Ascending aorta (tissue), 2 donors: ENCODE results near the gene RAB11FIP5. TPM values are rescaled to one million over a fixed set of nuclear protein-coding genes. Genes with fewer than 3 reads are reported as not detected.

Source experiments
- DNase-seq, 2 donors: peaks; one replicate each; pipeline ENCODE4 v3.0.0-alpha.2; 2019; ENCODE audit warnings: low spot score in 2 of 2
- H3K27ac ChIP-seq, 2 donors: fragments of 200-600 bp; sonication (generic); one replicate each; pipeline ENCODE4 v1.5.1; 2016 to 2017; ENCODE audit warnings: mild to moderate bottlenecking in 1 of 2
- H3K27me3 ChIP-seq: fragments of 200-600 bp; sonication (generic); one replicate; pipeline ENCODE4 v1.5.1; 2017
- H3K36me3 ChIP-seq, 2 donors: fragments of 200-600 bp; sonication (generic); one replicate each; pipeline ENCODE4 v1.5.1; 2016
- H3K4me1 ChIP-seq, 2 donors: fragments of 200-600 bp; sonication (generic); one replicate each; pipeline ENCODE4 v1.5.1; 2016 to 2017; ENCODE audit warnings: mild to moderate bottlenecking in 1 of 2
- H3K4me3 ChIP-seq, 2 donors: fragments of 200-600 bp; sonication (generic); one replicate each; pipeline ENCODE4 v1.5.1; 2016 to 2017; ENCODE audit warnings: mild to moderate bottlenecking in 1 of 2
- H3K9me3 ChIP-seq, 2 donors: fragments of 200-600 bp; sonication (generic); one replicate each; pipeline ENCODE4 v1.5.1; 2016
- intact Hi-C: fragments of 100-400 bp; cut with DNase I; formaldehyde crosslinking; loops from one replicate; pipeline ENCODE4 v1.15.1; 2023
- total RNA-seq: library from RNA; depleted of rRNA; stranded (reverse); fragments of >200 nt; gene quantifications from one replicate; pipeline ENCODE4 v1.1.0, GENCODE V29; 2016
- TF ChIP-seq, protein P1 (sequence below), 3 experiments: fragments of 200-600 bp in 2 of 3; fragments of 450-650 bp in 1 of 3; sonication (generic) in 2 of 3; IDR thresholded peaks; one replicate each; pipeline ENCODE4 v1.5.1; 2016 to 2019; ENCODE audit warnings: antibody characterized with exemption in 3 of 3, mild to moderate bottlenecking in 1 of 3, moderate library complexity in 1 of 3

The RAB11FIP5 gene
- total RNA-seq, 1 donor from 2014 or later: 95.3 TPM

DNA sequence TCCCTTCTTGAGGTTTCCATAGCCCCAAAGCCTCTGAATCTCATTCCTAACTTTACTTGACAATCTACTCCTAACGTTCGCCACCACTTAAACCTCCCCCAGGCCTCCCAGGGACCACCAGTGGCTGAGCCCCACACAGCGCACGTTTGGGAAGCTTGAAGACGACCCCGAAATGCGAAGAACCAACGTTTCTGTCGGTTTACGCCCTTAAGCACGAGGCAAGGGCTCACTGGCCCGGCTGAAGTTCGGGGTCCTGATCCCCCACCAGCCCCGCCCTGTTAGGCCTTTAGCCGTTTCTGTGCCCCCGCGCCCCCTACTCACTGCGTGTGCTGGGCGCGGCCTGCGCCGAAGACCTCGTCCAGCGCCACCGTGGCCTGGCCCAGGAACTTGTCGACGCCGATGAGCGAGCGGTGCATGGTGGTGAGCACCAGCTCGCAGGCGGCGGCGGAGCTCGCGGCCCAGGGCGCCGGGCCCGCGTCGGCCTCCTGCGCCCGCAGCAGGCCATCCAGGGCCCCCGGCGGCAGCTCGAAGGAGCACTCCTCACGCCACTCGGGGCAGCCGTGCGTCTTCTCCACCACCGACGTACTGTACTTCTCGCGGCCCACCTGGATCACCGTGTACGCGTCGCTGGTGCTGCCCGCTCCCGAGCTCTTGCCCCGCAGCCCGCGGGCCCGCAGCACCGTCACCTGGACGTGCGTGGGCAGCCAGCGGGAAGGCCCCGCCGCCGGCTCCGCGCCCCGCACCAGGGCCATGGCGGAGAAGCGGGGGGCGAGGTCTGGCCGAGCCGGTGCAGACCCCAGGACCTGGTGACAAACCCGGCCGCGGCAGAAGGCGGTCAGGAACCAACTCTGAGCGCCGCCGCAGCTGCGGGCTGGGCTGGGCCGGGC, 479 bp downstream of the RAB11FIP5 start:
- H3K36me3 ChIP-seq: no peaks in the 10 kb centered on the region
- no peaks in the 10 kb centered on the region for H3K9me3 ChIP-seq
- H3K27ac ChIP-seq: peak overlapping the region; percentile 92 to 98
- no peak for DNase-seq
- H3K4me3 ChIP-seq: peak overlapping the region; percentile 78 to 84
- H3K27me3 ChIP-seq: no peaks in the 10 kb centered on the region
- TF ChIP-seq, protein P1, sequence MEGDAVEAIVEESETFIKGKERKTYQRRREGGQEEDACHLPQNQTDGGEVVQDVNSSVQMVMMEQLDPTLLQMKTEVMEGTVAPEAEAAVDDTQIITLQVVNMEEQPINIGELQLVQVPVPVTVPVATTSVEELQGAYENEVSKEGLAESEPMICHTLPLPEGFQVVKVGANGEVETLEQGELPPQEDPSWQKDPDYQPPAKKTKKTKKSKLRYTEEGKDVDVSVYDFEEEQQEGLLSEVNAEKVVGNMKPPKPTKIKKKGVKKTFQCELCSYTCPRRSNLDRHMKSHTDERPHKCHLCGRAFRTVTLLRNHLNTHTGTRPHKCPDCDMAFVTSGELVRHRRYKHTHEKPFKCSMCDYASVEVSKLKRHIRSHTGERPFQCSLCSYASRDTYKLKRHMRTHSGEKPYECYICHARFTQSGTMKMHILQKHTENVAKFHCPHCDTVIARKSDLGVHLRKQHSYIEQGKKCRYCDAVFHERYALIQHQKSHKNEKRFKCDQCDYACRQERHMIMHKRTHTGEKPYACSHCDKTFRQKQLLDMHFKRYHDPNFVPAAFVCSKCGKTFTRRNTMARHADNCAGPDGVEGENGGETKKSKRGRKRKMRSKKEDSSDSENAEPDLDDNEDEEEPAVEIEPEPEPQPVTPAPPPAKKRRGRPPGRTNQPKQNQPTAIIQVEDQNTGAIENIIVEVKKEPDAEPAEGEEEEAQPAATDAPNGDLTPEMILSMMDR (IDR thresholded peaks at IDR 0.05): no peak
- H3K4me1 ChIP-seq: peaks cover 0 to 24% of the 10 kb centered on the region in 2 donors
- intact Hi-C loops: loop anchor here (2.0 to 5.0 kb wide), 5 partner anchors 65 to 1780 kb away; partner anchors contain the start of genes ALMS1, SMYD5, SPR and ZNF638

DNA sequence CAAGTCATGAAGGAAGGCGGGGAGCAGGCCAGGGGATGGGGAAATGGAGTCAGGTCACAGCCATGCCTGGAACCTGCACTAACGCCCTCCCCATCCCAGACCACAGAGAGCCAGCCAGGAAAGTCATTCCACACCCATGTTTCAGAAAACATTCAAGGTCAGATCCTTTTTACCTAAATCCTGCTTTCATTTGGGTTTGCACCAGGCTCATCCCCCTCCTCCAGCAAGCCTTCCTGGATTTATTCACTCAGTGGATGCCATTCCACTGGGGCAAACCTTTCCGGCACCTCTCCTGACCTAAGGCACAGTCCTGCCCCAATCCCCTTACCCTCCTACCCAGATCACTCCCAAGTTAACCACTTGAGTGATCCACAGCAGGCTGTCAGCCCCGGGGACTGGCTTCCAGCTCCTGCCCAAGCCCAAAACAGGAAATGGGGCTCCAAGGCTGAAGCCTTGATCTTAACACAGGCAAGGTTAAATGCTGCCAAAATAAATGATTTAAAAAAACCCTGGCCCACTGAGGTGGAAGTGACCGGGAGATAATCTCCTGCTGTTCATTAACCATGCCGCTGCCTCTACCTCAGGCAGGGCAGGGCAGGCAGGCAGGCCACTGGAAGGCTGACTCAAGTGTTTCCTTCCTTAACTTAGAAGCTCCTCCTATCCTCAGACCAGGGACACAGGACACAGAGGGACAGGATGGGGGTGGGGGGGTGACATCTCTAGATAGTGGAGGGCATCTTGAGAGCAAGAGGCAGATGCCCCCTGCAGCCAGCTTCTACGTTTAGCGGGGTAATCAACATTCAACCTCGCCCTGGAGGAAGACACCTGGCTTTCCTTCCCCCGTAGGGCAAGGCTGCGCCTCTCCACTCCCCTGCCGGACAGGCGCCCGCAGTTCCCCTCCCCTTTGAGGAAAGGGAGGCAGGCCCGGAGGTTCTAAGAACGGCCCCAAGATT, 1.4 kb downstream of the RAB11FIP5 start:
- Histone ChIP-seq H3K27me3 (no peaks in the 10 kb centered on the region), H3K27ac (peak overlapping the region; percentile 92 to 98), H3K4me3 (peak overlapping the region; percentile 78 to 84), H3K9me3 (no peaks in the 10 kb centered on the region), H3K36me3 (no peaks in the 10 kb centered on the region), H3K4me1 (peaks cover 0 to 31% of the 10 kb centered on the region in 2 donors)
- intact Hi-C loops: loop anchor here (2.0 to 5.0 kb wide), 5 partner anchors 65 to 1779 kb away; partner anchors contain the start of genes ALMS1, SMYD5, SPR and ZNF638
- TF ChIP-seq, protein P1 (IDR thresholded peaks at IDR 0.05): peak in 1 of 3 experiments; percentile 17
- DNase-seq: peak in 1 of 2 donors; percentile 75

DNA sequence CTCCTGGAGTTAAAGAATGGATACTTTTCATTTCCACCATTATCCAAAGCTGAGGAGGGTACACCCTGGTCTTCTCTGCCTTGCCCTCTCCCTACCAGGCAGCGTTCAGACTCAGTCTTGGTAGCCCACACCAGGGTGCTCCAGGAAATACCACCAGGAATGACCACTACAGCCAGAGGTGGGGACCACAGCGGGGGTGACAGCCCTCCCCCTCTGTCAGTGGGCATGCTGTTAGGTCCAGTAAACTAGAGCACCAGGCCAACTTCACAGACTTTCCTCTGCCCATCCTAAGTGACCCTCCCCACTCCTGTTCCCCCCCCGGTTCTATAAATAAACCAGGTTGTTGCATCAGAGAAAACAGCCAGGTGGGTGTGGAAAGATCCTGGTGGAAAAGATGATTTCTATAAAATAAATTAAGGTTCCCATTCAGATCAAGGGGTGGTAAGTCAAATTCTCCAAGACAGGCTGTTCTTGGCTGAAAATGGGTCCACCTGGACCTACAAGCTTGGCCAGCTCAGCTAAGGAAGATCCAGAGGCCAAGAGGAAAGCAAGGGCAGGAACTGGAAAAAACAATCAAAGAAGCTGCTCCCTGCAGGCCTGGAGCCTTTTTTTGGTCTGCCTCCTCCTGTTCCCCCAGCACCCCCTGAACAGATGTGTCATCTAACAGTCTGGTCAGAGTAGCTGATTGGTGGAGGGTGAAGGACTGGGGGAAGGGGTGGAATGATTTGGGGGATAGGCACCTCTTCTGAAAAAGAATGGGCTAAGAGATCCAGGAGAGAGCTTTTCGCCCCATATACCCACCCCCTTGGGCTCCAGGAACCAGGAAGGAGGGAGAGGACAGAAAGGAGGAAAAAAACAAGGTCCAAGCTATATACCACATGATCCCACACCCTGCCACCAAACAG, 2.3 kb downstream of the RAB11FIP5 start:
- Histone ChIP-seq H3K9me3 (no peaks in the 10 kb centered on the region), H3K4me3 (peak overlapping the region; percentile 78 to 84), H3K36me3 (no peaks in the 10 kb centered on the region), H3K4me1 (peaks cover 0 to 35% of the 10 kb centered on the region in 2 donors), H3K27me3 (no peaks in the 10 kb centered on the region), H3K27ac (peak overlapping the region; percentile 92 to 98)
- no peak for DNase-seq
- intact Hi-C loops: loop anchor here (5.0 kb wide), 4 partner anchors 102 to 1778 kb away; partner anchors contain the start of genes ALMS1, SMYD5, SPR and ZNF638
- TF ChIP-seq, protein P1 (IDR thresholded peaks at IDR 0.05): no peak

DNA sequence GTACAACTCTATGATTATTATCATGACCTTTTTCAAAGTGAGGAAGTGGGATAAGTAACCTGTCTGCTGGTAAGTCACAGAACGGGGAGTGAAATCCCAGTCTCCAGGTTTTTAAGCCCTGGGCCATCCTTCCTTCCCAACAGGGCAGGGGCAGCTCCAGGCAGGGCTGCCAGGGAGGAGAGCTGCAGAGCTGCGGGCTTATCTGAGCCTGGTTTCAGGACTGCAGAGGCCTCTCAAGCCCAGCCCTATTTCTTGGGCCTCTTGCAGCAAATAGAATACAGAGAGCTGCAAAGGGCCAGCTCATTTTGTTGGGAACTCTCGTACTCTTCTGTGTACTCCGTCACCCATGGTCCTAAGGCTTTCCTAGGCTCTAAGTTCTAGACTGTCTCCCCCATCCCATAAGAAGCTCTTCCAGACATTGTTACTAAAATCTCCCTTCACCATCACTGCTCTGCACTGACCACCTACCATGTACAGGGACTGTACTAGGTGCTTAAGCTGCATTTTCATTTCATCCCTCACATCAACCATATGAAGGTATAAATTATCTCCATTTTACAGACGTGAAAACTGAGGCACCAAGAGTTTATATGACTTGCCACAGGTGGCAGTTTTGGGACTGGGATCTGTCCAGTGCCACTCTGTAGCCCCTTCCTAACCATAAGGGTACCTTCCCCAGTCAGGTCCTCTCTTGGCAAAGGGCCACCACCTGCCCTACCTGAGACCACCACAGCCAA, 3.1 kb downstream of the RAB11FIP5 start:
- no peak for DNase-seq
- TF ChIP-seq, protein P1 (IDR thresholded peaks at IDR 0.05): no peak
- Histone ChIP-seq H3K9me3 (no peaks in the 10 kb centered on the region), H3K4me1 (peaks cover 0 to 35% of the 10 kb centered on the region in 2 donors), H3K27ac (peak overlapping the region; percentile 92 to 98), H3K36me3 (no peaks in the 10 kb centered on the region), H3K27me3 (no peaks in the 10 kb centered on the region), H3K4me3 (peak overlapping the region in 1 of 2 donors; percentile 84)
- intact Hi-C loops: loop anchor here (5.0 kb wide), 4 partner anchors 103 to 1777 kb away; partner anchors contain the start of genes ALMS1, SMYD5, SPR and ZNF638
